KMS-11 (cell line): ENCODE measurements around the gene SMTNL1.

Experiments used
- H2AFZ ChIP-seq: fragments of 200-600 bp; sonication (generic); 2 replicates; pipeline ENCODE4 v1.6.1; 2016; ENCODE audit warnings: antibody characterized with exemption, mixed run types, low read depth
- H3K27ac ChIP-seq: fragments of 200-600 bp; sonication (generic); 2 replicates; pipeline ENCODE4 v1.6.1; 2016; ENCODE audit warnings: mild to moderate bottlenecking, mixed run types
- H3K27me3 ChIP-seq: fragments of 200-600 bp; sonication (generic); 2 replicates; pipeline ENCODE4 v1.6.1; 2017; ENCODE audit warnings: mild to moderate bottlenecking, low read depth, mixed run types, moderate library complexity; ENCODE audit not compliant: insufficient read depth
- H3K36me3 ChIP-seq: fragments of 200-600 bp; sonication (generic); 2 replicates; pipeline ENCODE4 v1.6.1; 2017; ENCODE audit warnings: mild to moderate bottlenecking, mixed run types; ENCODE audit not compliant: insufficient read depth
- H3K4me1 ChIP-seq: fragments of 200-600 bp; sonication (generic); 2 replicates; pipeline ENCODE4 v1.6.1; 2016; ENCODE audit warnings: mild to moderate bottlenecking, low read depth, mixed run types; ENCODE audit not compliant: poor library complexity, severe bottlenecking
- H3K4me2 ChIP-seq: fragments of 200-600 bp; sonication (generic); 2 replicates; pipeline ENCODE4 v1.7.0; 2016; ENCODE audit warnings: mild to moderate bottlenecking, mixed run types
- H3K4me3 ChIP-seq: fragments of 200-600 bp; sonication (generic); IDR thresholded peaks from 2 replicates; pipeline ENCODE4 v1.6.1; 2017; ENCODE audit warnings: low read depth, low read length, mixed read lengths; ENCODE audit not compliant: insufficient read depth
- H3K79me2 ChIP-seq: fragments of 200-600 bp; sonication (generic); 2 replicates; pipeline ENCODE4 v1.6.1; 2016; ENCODE audit warnings: low read depth, mixed run types; ENCODE audit not compliant: insufficient read depth
- H3K9ac ChIP-seq: fragments of 200-600 bp; sonication (generic); 2 replicates; pipeline ENCODE4 v1.6.1; 2016; ENCODE audit warnings: mild to moderate bottlenecking, mixed run types
- H4K20me1 ChIP-seq: fragments of 200-600 bp; sonication (generic); 2 replicates; pipeline ENCODE4 v1.6.1; 2016; ENCODE audit warnings: mild to moderate bottlenecking, mixed run types; ENCODE audit not compliant: insufficient read depth
- CTCF ChIP-seq: fragments of 200-600 bp; sonication (generic); conservative IDR thresholded peaks from 2 replicates; pipeline ENCODE4 v1.6.1; 2017; ENCODE audit warnings: low read depth, mild to moderate bottlenecking, antibody characterized with exemption, low read length, moderate library complexity, mixed read lengths

The SMTNL1 gene

GRCh38 chr11:57551941-57552340 is 14.5 kb downstream of the SMTNL1 start:
- H4K20me1 ChIP-seq = no peaks in the 10 kb centered on the region
- no peaks in the 10 kb centered on the region for H3K79me2 ChIP-seq
- H2AFZ ChIP-seq = no peak overlapping the region
- H3K27ac ChIP-seq = no peak overlapping the region
- no peak for TF ChIP-seq CTCF
- no peaks in the 10 kb centered on the region for H3K27me3 ChIP-seq
- H3K4me3 ChIP-seq = no peak overlapping the region
- H3K9ac ChIP-seq = no peak overlapping the region
- peaks cover 7% of the 10 kb centered on the region for H3K4me1 ChIP-seq
- H3K36me3 ChIP-seq = 0 out of 2 replicates have a peak, but pooled peaks cover 3% of the 10 kb centered on the region
- no peak overlapping the region for H3K4me2 ChIP-seq

GRCh38 chr11:57552479-57552878 is 15.1 kb downstream of the SMTNL1 start:
- peaks cover 7% of the 10 kb centered on the region for H3K4me1 ChIP-seq
- TF ChIP-seq CTCF = no peak

GRCh38 chr11:57555393-57555792 is 18.0 kb downstream of the SMTNL1 start:
- H3K4me3 ChIP-seq = no peak overlapping the region
- H3K79me2 ChIP-seq = no peaks in the 10 kb centered on the region
- TF ChIP-seq CTCF = no peak
- H2AFZ ChIP-seq = no peak overlapping the region
- 0 out of 2 replicates have a peak, but pooled peaks cover 3% of the 10 kb centered on the region for H3K36me3 ChIP-seq
- no peaks in the 10 kb centered on the region for H3K4me1 ChIP-seq
- H3K27ac ChIP-seq = no peak overlapping the region
- no peaks in the 10 kb centered on the region for H4K20me1 ChIP-seq
- H3K27me3 ChIP-seq = no peaks in the 10 kb centered on the region
- no peak overlapping the region for H3K4me2 ChIP-seq
- no peak overlapping the region for H3K9ac ChIP-seq

More at GRCh38 chr11:57552479-57552878, 15.1 kb downstream of the SMTNL1 start:
- Histone ChIP-seq H4K20me1 (no peaks in the 10 kb centered on the region), H3K36me3 (0 out of 2 replicates have a peak, but pooled peaks cover 3% of the 10 kb centered on the region), H3K4me2 (no peak overlapping the region), H3K4me3 (no peak overlapping the region), H3K27ac (no peak overlapping the region), H2AFZ (no peak overlapping the region), H3K79me2 (no peaks in the 10 kb centered on the region), H3K9ac (no peak overlapping the region), H3K27me3 (no peaks in the 10 kb centered on the region)

- Histone ChIP-seq H3K4me2 (no peak overlapping the region), H2AFZ (no peak overlapping the region), H3K36me3 (0 out of 2 replicates have a peak, but pooled peaks cover 3% of the 10 kb centered on the region), H3K4me3 (no peak overlapping the region), H3K9ac (no peak overlapping the region), H3K27me3 (no peaks in the 10 kb centered on the region), H3K4me1 (no peaks in the 10 kb centered on the region), H3K79me2 (no peaks in the 10 kb centered on the region), H3K27ac (no peak overlapping the region), H4K20me1 (no peaks in the 10 kb centered on the region)
- no peak for TF ChIP-seq CTCF
Measured at GRCh38 chr11:57556041-57556440, 18.6 kb downstream of the SMTNL1 start.
